Mesodermal cell (in vitro differentiated cells): Measurements from ENCODE around the gene HIKESHI.
"Not testable (repeated sequence)": the region's sequence is repeated elsewhere in the genome, so short reads cannot be mapped to it uniquely, and the experiment has no call there.

ENCODE experiments used
- H3K27ac ChIP-seq: 2 replicates; pipeline ENCODE4 v1.7.0; 2013; ENCODE audit warnings: mild to moderate bottlenecking, low read depth, low read length, moderate library complexity; ENCODE audit not compliant: severe bottlenecking
- H3K36me3 ChIP-seq: 2 replicates; pipeline ENCODE4 v1.7.1; 2013; ENCODE audit warnings: mild to moderate bottlenecking, low read length, moderate library complexity; ENCODE audit not compliant: control insufficient read depth, insufficient read depth
- H3K4me1 ChIP-seq: one replicate; pipeline ENCODE4 v1.7.1; 2013; ENCODE audit warnings: mild to moderate bottlenecking, low read length; ENCODE audit not compliant: insufficient read depth, control insufficient read depth, poor library complexity, severe bottlenecking
- H3K4me3 ChIP-seq: 2 replicates; pipeline ENCODE4 v1.7.0; 2013; ENCODE audit warnings: low read length, control low read depth, mild to moderate bottlenecking; ENCODE audit not compliant: insufficient read depth, poor library complexity, severe bottlenecking; ENCODE audit errors: extremely low read depth
- H3K9me3 ChIP-seq: 2 replicates; pipeline ENCODE4 v1.7.1; 2013; ENCODE audit warnings: mild to moderate bottlenecking, low read length, moderate library complexity; ENCODE audit not compliant: control insufficient read depth
- WGBS, 2 experiments: methylation state at CpG; one replicate each; pipeline ENCODE4 v1.1.5; 2013; ENCODE audit warnings: missing lambda C conversion rate in 2 of 2; ENCODE audit not compliant: insufficient coverage in 2 of 2; 5-methylcytosine and 5-hydroxymethylcytosine counted together

The HIKESHI gene

GRCh38 chr11:86357412-86357811 lies 55.4 kb downstream of the HIKESHI start:
- WGBS, 2 experiments: 37% methylated on average over 2 of the region's 4 CpGs; no CpG with 5 or more reads in 1 of the 2 experiments
- H3K4me3 ChIP-seq, H3K9me3 ChIP-seq, H3K36me3 ChIP-seq, H3K27ac ChIP-seq: not testable (repeated sequence)
- peaks cover 16% of the 10 kb centered on the region for H3K4me1 ChIP-seq

- Histone ChIP-seq H3K27ac (no peak overlapping the region), H3K4me1 (peaks cover 16% of the 10 kb centered on the region), H3K4me3 (no peak overlapping the region), H3K9me3 (no peaks in the 10 kb centered on the region), H3K36me3 (no peaks in the 10 kb centered on the region)
- WGBS, 2 experiments: 71 to 100% methylated on average over 1 to 2 of the region's 3 CpGs
These were observed 56.7 kb downstream of the HIKESHI start for GRCh38 chr11:86358720-86359119.

- 29 to 44% methylated on average over 2 of the region's 2 CpGs for WGBS, 2 experiments
- no peak overlapping the region for H3K4me3 ChIP-seq
- H3K27ac ChIP-seq: no peak overlapping the region
- H3K4me1 ChIP-seq: peaks cover 16% of the 10 kb centered on the region
- no peaks in the 10 kb centered on the region for H3K9me3 ChIP-seq
- H3K36me3 ChIP-seq: no peaks in the 10 kb centered on the region
These were observed 58.8 kb downstream of the HIKESHI start for GRCh38 chr11:86360775-86361395.

GRCh38 chr11:86363424-86363823 lies 61.4 kb downstream of the HIKESHI start:
- Histone ChIP-seq H3K4me1 (peaks cover 16% of the 10 kb centered on the region), H3K4me3 (no peak overlapping the region), H3K9me3 (no peaks in the 10 kb centered on the region), H3K27ac (no peak overlapping the region), H3K36me3 (no peaks in the 10 kb centered on the region)
- WGBS, 2 experiments: no CpG with 5 or more reads among the region's 1 CpG

GRCh38 chr11:86365546-86365945 lies 63.5 kb downstream of the HIKESHI start:
- Histone ChIP-seq H3K9me3 (no peaks in the 10 kb centered on the region), H3K4me1 (peaks cover 3% of the 10 kb centered on the region), H3K36me3 (no peaks in the 10 kb centered on the region), H3K4me3 (no peak overlapping the region), H3K27ac (no peak overlapping the region)
- 72% methylated on average over 2 of the region's 2 CpGs; no CpG with 5 or more reads in 1 of the 2 experiments for WGBS, 2 experiments

DNA sequence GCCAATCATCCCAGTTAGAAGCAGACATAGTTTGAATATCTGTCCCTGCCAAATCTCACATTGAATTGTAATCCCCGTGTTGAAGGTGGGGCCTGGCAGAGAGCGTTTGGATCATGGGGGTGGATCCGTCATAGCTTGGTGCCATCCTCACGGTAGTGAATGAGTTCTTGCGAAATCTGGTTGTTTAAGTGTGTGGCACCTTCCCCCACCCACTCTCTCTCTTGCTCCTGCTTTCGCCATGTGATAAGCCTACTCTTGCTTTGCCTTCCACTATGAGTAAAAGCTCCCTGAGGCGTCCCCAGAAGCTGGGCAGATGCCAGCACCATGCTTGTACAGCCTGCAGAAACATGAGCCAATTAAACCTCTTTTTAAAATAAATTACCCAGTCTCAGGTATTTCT lies 67.6 kb downstream of the HIKESHI start:
- no peaks in the 10 kb centered on the region for H3K36me3 ChIP-seq
- H3K4me1 ChIP-seq: no peaks in the 10 kb centered on the region
- WGBS, 2 experiments: 80 to 100% methylated on average over 2 to 4 of the region's 7 CpGs
- H3K4me3 ChIP-seq: no peak overlapping the region
- H3K27ac ChIP-seq: no peak overlapping the region
- H3K9me3 ChIP-seq: peaks cover 6% of the 10 kb centered on the region

DNA sequence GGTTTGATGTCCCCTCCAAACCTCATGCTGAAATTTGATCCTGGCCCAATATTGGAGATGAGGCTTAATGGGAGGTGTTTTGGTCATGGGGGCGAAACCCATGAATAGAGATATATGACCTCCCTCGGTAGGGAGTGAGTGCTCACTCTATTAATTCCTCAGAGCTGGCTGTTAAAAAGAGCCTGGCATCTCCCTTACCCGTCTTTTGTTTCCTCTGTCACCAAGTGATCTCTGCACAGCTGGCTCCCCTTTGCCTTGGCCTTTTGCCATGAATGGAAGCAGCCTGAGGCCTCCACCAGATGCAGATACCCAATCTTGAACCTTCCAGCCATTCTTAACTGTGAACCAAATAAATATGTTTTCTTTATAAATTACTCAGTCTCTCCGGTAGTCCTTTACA lies 68.1 kb downstream of the HIKESHI start:
- H3K4me3 ChIP-seq: no peak overlapping the region
- H3K4me1 ChIP-seq: no peaks in the 10 kb centered on the region
- H3K36me3 ChIP-seq: no peaks in the 10 kb centered on the region
- H3K27ac ChIP-seq: no peak overlapping the region
- H3K9me3 ChIP-seq: peaks cover 6% of the 10 kb centered on the region
- WGBS, 2 experiments: 90 to 94% methylated on average over 3 of the region's 4 CpGs

- Histone ChIP-seq H3K9me3 (peaks cover 6% of the 10 kb centered on the region), H3K4me3 (no peak overlapping the region), H3K4me1 (no peaks in the 10 kb centered on the region), H3K36me3 (no peaks in the 10 kb centered on the region), H3K27ac (no peak overlapping the region)
- 93 to 96% methylated on average over 3 of the region's 6 CpGs for WGBS, 2 experiments
These were observed 69.0 kb downstream of the HIKESHI start for GRCh38 chr11:86370922-86371594.

DNA sequence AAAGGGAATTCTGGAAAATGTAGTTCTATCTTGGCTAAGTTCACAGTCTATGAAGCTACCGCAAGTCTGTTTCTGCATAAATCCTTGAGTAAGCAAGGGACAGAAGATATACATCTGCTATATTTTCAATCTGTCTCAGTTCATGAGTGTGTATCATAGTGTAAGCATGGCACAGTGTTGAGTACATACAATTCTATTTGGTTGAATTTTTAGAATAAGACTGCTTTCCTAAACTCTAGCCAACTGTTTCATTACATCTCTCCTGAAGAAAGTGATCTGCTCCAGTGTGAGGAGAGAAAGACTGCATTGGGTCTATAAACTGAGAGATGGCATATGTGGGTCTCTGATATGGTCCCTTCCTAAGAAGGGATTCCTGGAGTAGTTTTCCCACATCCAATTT lies 70.0 kb downstream of the HIKESHI start:
- H3K27ac ChIP-seq: no peak overlapping the region
- no CpG with 5 or more reads among the region's 1 CpG for WGBS, 2 experiments
- H3K4me3 ChIP-seq: no peak overlapping the region
- H3K9me3 ChIP-seq: peaks cover 6% of the 10 kb centered on the region
- H3K4me1 ChIP-seq: no peaks in the 10 kb centered on the region
- no peaks in the 10 kb centered on the region for H3K36me3 ChIP-seq

- Histone ChIP-seq H3K4me3 (no peak overlapping the region), H3K27ac (no peak overlapping the region), H3K4me1 (no peaks in the 10 kb centered on the region), H3K9me3 (peaks cover 6% of the 10 kb centered on the region), H3K36me3 (no peaks in the 10 kb centered on the region)
These were observed 70.5 kb downstream of the HIKESHI start for GRCh38 chr11:86372586-86372985.

- WGBS, 2 experiments: no CpG with 5 or more reads among the region's 1 CpG
- no peak overlapping the region for H3K27ac ChIP-seq
- H3K36me3 ChIP-seq: no peaks in the 10 kb centered on the region
- no peak overlapping the region for H3K4me3 ChIP-seq
- no peaks in the 10 kb centered on the region for H3K4me1 ChIP-seq
- H3K9me3 ChIP-seq: peaks cover 6% of the 10 kb centered on the region
These were observed 72.0 kb downstream of the HIKESHI start for GRCh38 chr11:86374069-86374468.
